H1 (cell line): ENCODE measurements around the gene HOXA10.

ENCODE experiments used
- ATF3 ChIP-seq: IDR thresholded peaks from 2 replicates; pipeline ENCODE4 v1.6.1; 2011; ENCODE audit warnings: low read depth, mild to moderate bottlenecking, low read length; ENCODE audit not compliant: insufficient read depth
- CTCF ChIP-seq, 3 experiments: IDR thresholded peaks; 1 replicate in 2 of 3; 2 replicates in 1 of 3; pipeline versions ENCODE4 v1.5.1 to v1.6.1; 2011; ENCODE audit warnings: low read length in 3 of 3, mild to moderate bottlenecking in 3 of 3, inconsistent platforms in 2 of 3, low read depth in 1 of 3, moderate library complexity in 1 of 3; ENCODE audit not compliant: insufficient read depth in 1 of 3; ENCODE audit errors: control extremely low read depth in 1 of 3
- EGR1 ChIP-seq: IDR thresholded peaks from 2 replicates; pipeline ENCODE4 v1.6.1; 2011; ENCODE audit warnings: low read depth, low read length, borderline replicate concordance
- EZH2 ChIP-seq: fragments of 200-600 bp; sonication (generic); IDR thresholded peaks from 2 replicates; pipeline ENCODE4 v1.7.1; 2012; ENCODE audit warnings: low read depth, mild to moderate bottlenecking, moderate library complexity, low read length, inconsistent platforms; ENCODE audit not compliant: severe bottlenecking
- GTF2F1 ChIP-seq: IDR thresholded peaks from 2 replicates; pipeline ENCODE4 v1.6.1; 2012; ENCODE audit warnings: low read depth, low read length, improper control_type of control experiment, borderline replicate concordance
- JUND ChIP-seq: IDR thresholded peaks from 2 replicates; pipeline ENCODE4 v1.6.1; 2011; ENCODE audit warnings: mild to moderate bottlenecking, improper control_type of control experiment, low read length
- MAX ChIP-seq: IDR thresholded peaks from 2 replicates; pipeline ENCODE4 v1.6.1; 2012; ENCODE audit warnings: inconsistent platforms
- POLR2A ChIP-seq, 2 experiments: IDR thresholded peaks; 1 replicate in 1 of 2; 2 replicates in 1 of 2; pipeline ENCODE4 v1.6.1; 2011; ENCODE audit warnings: low read depth in 2 of 2, low read length in 2 of 2, mild to moderate bottlenecking in 2 of 2; ENCODE audit errors: control extremely low read depth in 1 of 2
- POLR2AphosphoS5 ChIP-seq: IDR thresholded peaks from 2 replicates; pipeline ENCODE4 v1.6.1; 2011; ENCODE audit warnings: low read depth, low read length
- RXRA ChIP-seq: IDR thresholded peaks from 2 replicates; pipeline ENCODE4 v1.6.1; 2011; ENCODE audit warnings: low read depth, mild to moderate bottlenecking, low read length, moderate library complexity; ENCODE audit not compliant: insufficient read depth
- TEAD4 ChIP-seq: IDR thresholded peaks from 2 replicates; pipeline ENCODE4 v1.6.1; 2012; ENCODE audit warnings: low read depth, low read length, inconsistent platforms, mixed read lengths
- YY1 ChIP-seq: IDR thresholded peaks from 2 replicates; pipeline ENCODE4 v1.6.1; 2011; ENCODE audit warnings: low read depth, mild to moderate bottlenecking, low read length
- ZNF274 ChIP-seq: IDR thresholded peaks from 2 replicates; pipeline ENCODE4 v1.7.0; 2012; ENCODE audit warnings: low read length, borderline replicate concordance; ENCODE audit errors: extremely low read depth

GRCh38 chr7:27124902-27125689, 49.0 kb downstream of the HOXA10 start:
- TF ChIP-seq CTCF (IDR thresholded peaks at IDR 0.05; ENCODE audit: control extremely low read depth in 1 of 3, insufficient read depth in 1 of 3, low read depth in 1 of 3, low read length in 3 of 3) (no peak), ATF3 (no peak), RXRA (no peak), MAX (no peak), TEAD4 (no peak), YY1 (no peak), ZNF274 (no peak), POLR2A (IDR thresholded peaks at IDR 0.05; ENCODE audit: control extremely low read depth in 1 of 2, low read depth in 2 of 2, low read length in 2 of 2) (no peak), EGR1 (no peak), GTF2F1 (no peak), POLR2AphosphoS5 (no peak), JUND (no peak), EZH2 (no peak)
